Stimulated activated CD4-positive, alpha-beta T cell treated with anti-CD3 and anti-CD28 coated beads, Interleukin-1b, Interleukin-23, amount 100 ng/mL, for 1 hour (primary cell): ENCODE results near the gene RDH16.

Experiments used
- DNase-seq, 2 donors: peaks; one replicate each; pipeline ENCODE4 v3.0.0-alpha.2; 2020; ENCODE audit warnings: low read depth in 2 of 2

The RDH16 gene

GRCh38 chr12:56957229-56958052, at the start of gene RDH16:
RDH16 (minus strand) TSS chr12:56957608; CDS start chr12:56957462, 146 bp downstream.
- DNase-seq = no peak

- DNase-seq = no peak
These were observed 49.5 kb upstream of the RDH16 start for GRCh38 chr12:57006809-57007475.

GRCh38 chr12:57005980-57006808, 48.8 kb upstream of the RDH16 start, which contains the start of gene ZBTB39:
ZBTB39 (minus strand) TSS chr12:57006546; CDS start chr12:57004917, 1,629 bp downstream.
- peak; percentile 32 to 39 for DNase-seq

- no peak for DNase-seq
These were observed 47.2 kb upstream of the RDH16 start for GRCh38 chr12:57004651-57005050.

GRCh38 chr12:57003395-57003794, 46.0 kb upstream of the RDH16 start:
- no peak for DNase-seq

GRCh38 chr12:57001448-57001906, 44.1 kb upstream of the RDH16 start:
- peak; percentile 51 to 60 for DNase-seq

GRCh38 chr12:57000393-57000792, 43.0 kb upstream of the RDH16 start:
- DNase-seq = no peak

GRCh38 chr12:56999456-56999855, 42.0 kb upstream of the RDH16 start:
- no peak for DNase-seq

- peak in 1 of 2 donors; percentile 33 for DNase-seq
These were observed 41.6 kb upstream of the RDH16 start for GRCh38 chr12:56998981-56999380.

- no peak for DNase-seq
These were observed 40.9 kb upstream of the RDH16 start for GRCh38 chr12:56998316-56998715.

GRCh38 chr12:56996793-56997545, 39.6 kb upstream of the RDH16 start:
- no peak for DNase-seq

GRCh38 chr12:56995930-56996496, 38.6 kb upstream of the RDH16 start:
- no peak for DNase-seq

GRCh38 chr12:56995201-56995929, 38.0 kb upstream of the RDH16 start:
- DNase-seq = no peak

GRCh38 chr12:56994231-56994746, 36.9 kb upstream of the RDH16 start:
- DNase-seq = no peak

GRCh38 chr12:56993346-56993745, 35.9 kb upstream of the RDH16 start:
- no peak for DNase-seq

- DNase-seq = no peak
These were observed 34.2 kb upstream of the RDH16 start for GRCh38 chr12:56991319-56992246.

GRCh38 chr12:56990648-56991318, 33.4 kb upstream of the RDH16 start:
- no peak for DNase-seq

- DNase-seq = no peak
These were observed 32.6 kb upstream of the RDH16 start for GRCh38 chr12:56989861-56990610.
